Smooth muscle cell (in vitro differentiated cells): ENCODE data around the gene POLH. TPM values are rescaled to one million over a fixed set of nuclear protein-coding genes. Genes with fewer than 3 reads are reported as not detected.
"Not testable (repeated sequence)": the region's sequence is repeated elsewhere in the genome, so short reads cannot be mapped to it uniquely, and the experiment has no call there.

Experiments
- DNase-seq: peaks from one replicate; lab custom pipeline; 2025; ENCODE audit not compliant: unreplicated experiment; lab: John Stamatoyannopoulos, UW
- H2AFZ ChIP-seq: fragments of 200-600 bp; sonication (generic); 2 replicates; pipeline ENCODE4 v1.6.0; 2016; ENCODE audit warnings: antibody characterized with exemption, low read depth, mild to moderate bottlenecking
- H3F3A ChIP-seq: fragments of 200-600 bp; sonication (generic); 2 replicates; pipeline ENCODE4 v1.6.0; 2017; ENCODE audit warnings: antibody characterized with exemption, low read depth
- H3K27ac ChIP-seq: fragments of 200-600 bp; sonication (generic); 2 replicates; pipeline ENCODE4 v1.5.1; 2016; ENCODE audit warnings: low read depth, mild to moderate bottlenecking
- H3K27me3 ChIP-seq: fragments of 200-600 bp; sonication (generic); 2 replicates; pipeline ENCODE4 v1.6.1; 2016; ENCODE audit warnings: low read depth, mild to moderate bottlenecking
- H3K36me3 ChIP-seq: fragments of 200-600 bp; sonication (generic); 2 replicates; pipeline ENCODE4 v1.5.1; 2016; ENCODE audit warnings: low read depth
- H3K4me1 ChIP-seq: fragments of 200-600 bp; sonication (generic); 2 replicates; pipeline ENCODE4 v1.5.1; 2016; ENCODE audit warnings: low read depth
- H3K4me2 ChIP-seq: fragments of 200-600 bp; sonication (generic); 2 replicates; pipeline ENCODE4 v1.6.0; 2016; ENCODE audit warnings: mild to moderate bottlenecking
- H3K4me3 ChIP-seq: fragments of 200-600 bp; sonication (generic); 2 replicates; pipeline ENCODE4 v1.5.1; 2016; ENCODE audit warnings: mild to moderate bottlenecking
- H3K79me2 ChIP-seq: fragments of 200-600 bp; sonication (generic); 2 replicates; pipeline ENCODE4 v1.6.0; 2016; ENCODE audit warnings: low read depth, mild to moderate bottlenecking
- H3K9ac ChIP-seq: fragments of 200-600 bp; sonication (generic); 2 replicates; pipeline ENCODE4 v1.6.0; 2016; ENCODE audit warnings: low read depth
- H3K9me3 ChIP-seq: fragments of 200-600 bp; sonication (generic); replicated peaks from 2 replicates; pipeline ENCODE4 v1.5.1; 2016; ENCODE audit warnings: low read depth
- H4K20me1 ChIP-seq: fragments of 200-600 bp; sonication (generic); 2 replicates; pipeline ENCODE4 v1.6.0; 2016; ENCODE audit warnings: low read depth
- CTCF ChIP-seq: fragments of 200-600 bp; sonication (generic); IDR thresholded peaks from 2 replicates; pipeline ENCODE4 v1.5.1; 2017; ENCODE audit warnings: borderline replicate concordance, mild to moderate bottlenecking, antibody characterized with exemption; ENCODE audit not compliant: insufficient read depth, poor library complexity, severe bottlenecking
- WGBS: methylation state at CpG from one replicate; pipeline ENCODE4 v1.1.7; 2016; ENCODE audit warnings: low lambda C conversion rate; 5-methylcytosine and 5-hydroxymethylcytosine counted together
- polyA plus RNA-seq: library from polyadenylated mRNA; unstranded; fragments of >200 nt; fragmentation: Nextera tagmentation; extraction: Ambion mirVana; gene quantifications from 2 replicates; pipeline ENCODE4 v1.2.1, GENCODE V29; 2016
- total RNA-seq: library from RNA; depleted of rRNA; stranded (reverse); fragments of >200 nt; gene quantifications from 2 replicates; pipeline ENCODE4 v1.2.3, GENCODE V29; 2014

POLH gene
- total and polyA plus RNA-seq, 2 experiments from 2014 or later = 8.4 to 13.3 TPM

- Histone ChIP-seq H3K4me1 (peaks cover 4% of the 10 kb centered on the region), H4K20me1 (peaks cover 15% of the 10 kb centered on the region), H2AFZ (peak within 1 kb of the TSS; percentile 82), H3K27ac (peak within 1 kb of the TSS; percentile 10), H3F3A (peaks cover 23% of the 10 kb centered on the region), H3K9me3 (no peaks in the 10 kb centered on the region), H3K36me3 (no peaks in the 10 kb centered on the region), H3K79me2 (peaks cover 8% of the 10 kb centered on the region), H3K9ac (no peak within 1 kb of the TSS), H3K27me3 (no peaks in the 10 kb centered on the region), H3K4me3 (peak within 1 kb of the TSS; percentile 73), H3K4me2 (peak within 1 kb of the TSS; percentile 89)
- DNase-seq = peak; percentile 58
- WGBS = 1% methylated on average over 46 of the region's 52 CpGs
- no peak for TF ChIP-seq CTCF
Observed at GRCh38 chr6:43644940-43645612, 69.1 kb downstream of the POLH start, which contains the start of gene RSPH9. Gene RSPH9, plus strand, starts transcription at chr6:43645036. Its CDS starts 63 bp downstream, at chr6:43645099.

GRCh38 chr6:43645613-43645964 is 69.6 kb downstream of the POLH start:
- Histone ChIP-seq H2AFZ (peak overlapping the region; percentile 82), H3K4me3 (peak overlapping the region; percentile 73), H4K20me1 (peaks cover 13% of the 10 kb centered on the region), H3K4me2 (peak overlapping the region; percentile 89), H3F3A (peaks cover 23% of the 10 kb centered on the region), H3K27ac (no peak overlapping the region), H3K9me3 (no peaks in the 10 kb centered on the region), H3K36me3 (no peaks in the 10 kb centered on the region), H3K4me1 (peaks cover 4% of the 10 kb centered on the region), H3K79me2 (peaks cover 8% of the 10 kb centered on the region), H3K27me3 (no peaks in the 10 kb centered on the region), H3K9ac (no peak overlapping the region)
- DNase-seq = no peak
- TF ChIP-seq CTCF = no peak
- 15% methylated on average over 9 of the region's 9 CpGs for WGBS

- WGBS = 100% methylated on average over 3 of the region's 3 CpGs
- no peak overlapping the region for H3K4me2 ChIP-seq
- TF ChIP-seq CTCF = no peak
- no peak overlapping the region for H3K4me3 ChIP-seq
- no peaks in the 10 kb centered on the region for H4K20me1 ChIP-seq
- no peak for DNase-seq
- no peak overlapping the region for H3K27ac ChIP-seq
- no peak overlapping the region for H2AFZ ChIP-seq
- H3K79me2 ChIP-seq = no peaks in the 10 kb centered on the region
- no peaks in the 10 kb centered on the region for H3K36me3 ChIP-seq
- H3K9ac ChIP-seq = no peak overlapping the region
- H3K4me1 ChIP-seq = peaks cover 4% of the 10 kb centered on the region
- no peaks in the 10 kb centered on the region for H3K9me3 ChIP-seq
- no peaks in the 10 kb centered on the region for H3K27me3 ChIP-seq
- H3F3A ChIP-seq = peaks cover 15% of the 10 kb centered on the region
Observed at GRCh38 chr6:43647613-43648012, 71.6 kb downstream of the POLH start.

- no peak for DNase-seq
- Histone ChIP-seq H3K4me1 (peaks cover 4% of the 10 kb centered on the region), H3K79me2 (no peaks in the 10 kb centered on the region), H2AFZ (no peak overlapping the region), H3K9me3 (no peaks in the 10 kb centered on the region), H3K9ac (no peak overlapping the region), H3K27me3 (no peaks in the 10 kb centered on the region), H4K20me1 (no peaks in the 10 kb centered on the region), H3K4me3 (no peak overlapping the region), H3K27ac (no peak overlapping the region), H3K36me3 (no peaks in the 10 kb centered on the region), H3F3A (peaks cover 15% of the 10 kb centered on the region), H3K4me2 (no peak overlapping the region)
- WGBS = 97% methylated on average over 2 of the region's 2 CpGs
- no peak for TF ChIP-seq CTCF
Observed at GRCh38 chr6:43648248-43648647, 72.3 kb downstream of the POLH start.

GRCh38 chr6:43652822-43653221 is 76.8 kb downstream of the POLH start:
- WGBS = 98% methylated on average over 2 of the region's 2 CpGs
- not testable (repeated sequence) for H3K79me2 ChIP-seq, H3K27me3 ChIP-seq, H4K20me1 ChIP-seq, H3K27ac ChIP-seq, H3K4me2 ChIP-seq, H3K9ac ChIP-seq, H3F3A ChIP-seq, H3K36me3 ChIP-seq, H2AFZ ChIP-seq, H3K9me3 ChIP-seq, DNase-seq, H3K4me3 ChIP-seq, H3K4me1 ChIP-seq
